Small intestine (tissue), 16 donors: ENCODE data around the gene QSER1. TPM values are rescaled to one million over a fixed set of nuclear protein-coding genes. Genes with fewer than 3 reads are reported as not detected.

Experiments
- DNase-seq, 2 donors: peaks; one replicate each; pipeline versions ENCODE4 v3.0.0 to v3.0.0-alpha.2; 2013
- FAIRE-seq: peaks from 2 replicates; lab custom pipeline; 2012; peaks lifted over from hg19 to GRCh38; lab: Jason Lieb, UNC
- H3K27ac ChIP-seq, 3 donors: one replicate each; pipeline ENCODE4 v1.5.1; 2013; ENCODE audit warnings: low read length in 2 of 3, mild to moderate bottlenecking in 2 of 3, control low read depth in 1 of 3, inconsistent platforms in 1 of 3, low read depth in 1 of 3, moderate library complexity in 1 of 3
- H3K27me3 ChIP-seq, 3 donors: one replicate each; pipeline ENCODE4 v1.6.1; 2013; ENCODE audit warnings: low read length in 3 of 3, inconsistent platforms in 1 of 3; ENCODE audit not compliant: control insufficient read depth in 3 of 3, insufficient read depth in 3 of 3
- H3K36me3 ChIP-seq, 3 donors: one replicate each; pipeline ENCODE4 v1.6.1; 2013; ENCODE audit warnings: low read length in 3 of 3, inconsistent platforms in 1 of 3, low read depth in 1 of 3, mild to moderate bottlenecking in 1 of 3, moderate library complexity in 1 of 3; ENCODE audit not compliant: control insufficient read depth in 3 of 3, insufficient read depth in 2 of 3
- H3K4me1 ChIP-seq, 3 donors: one replicate each; pipeline ENCODE4 v1.6.1; 2013; ENCODE audit warnings: low read length in 2 of 3, inconsistent platforms in 1 of 3, low read depth in 1 of 3, mild to moderate bottlenecking in 1 of 3, moderate library complexity in 1 of 3; ENCODE audit not compliant: control insufficient read depth in 3 of 3, insufficient read depth in 2 of 3
- H3K4me3 ChIP-seq, 3 donors: one replicate each; pipeline ENCODE4 v1.5.1; 2013; ENCODE audit warnings: low read length in 3 of 3, control low read depth in 1 of 3, inconsistent platforms in 1 of 3, low read depth in 1 of 3, mild to moderate bottlenecking in 1 of 3, moderate library complexity in 1 of 3
- H3K9me3 ChIP-seq, 2 donors: one replicate each; pipeline ENCODE4 v1.6.1; 2013; ENCODE audit warnings: low read depth in 1 of 2, low read length in 1 of 2; ENCODE audit not compliant: control insufficient read depth in 2 of 2, insufficient read depth in 1 of 2
- WGBS, 3 donors: extraction: QIAGEN DNeasy Blood & Tissue Kit; methylation state at CpG; one replicate each; pipeline ENCODE4 v1.1.7; 2013; 5-methylcytosine and 5-hydroxymethylcytosine counted together
- long read RNA-seq, 10 donors: transcript quantifications; one replicate each; lab custom pipeline, GENCODE V29; 2026
- polyA plus RNA-seq, 4 donors: library from polyadenylated mRNA; stranded (reverse) in 3 of 4; unstranded in 1 of 4; fragments of 200-250 nt in 3 of 4; fragments of 120-200 nt in 1 of 4; gene quantifications; one replicate each; pipeline versions ENCODE4 v1.2.1 to v1.2.3, GENCODE V29; 2013
- donor health status: healthy with polysubstance abuse.
- donor health status: control.
- donor health status: control.
- donor health status: Bipolar disorder and iron deficiency.
- donor health status: healthy.

QSER1 gene
- 10 to 100 TPM in 1 of 4 donors, 1 to 10 TPM in 3; 1.4 to 20.5 (median 3.2) TPM for polyA plus RNA-seq
- long read RNA-seq, donor 1, partial matches to known transcripts, result 0 of 1 reads
- long read RNA-seq, donor 1, other reads (novel, unspliced or antisense), result 0 of 1 reads
- long read RNA-seq, donor 2, partial matches to known transcripts, result 7 of 7 reads
- long read RNA-seq, donor 2, other reads (novel, unspliced or antisense), result 0 of 7 reads
- long read RNA-seq, donor 3, partial matches to known transcripts, result 0 of 2 reads
- long read RNA-seq, donor 3, other reads (novel, unspliced or antisense), result 0 of 2 reads
- long read RNA-seq, donor 4, result 0 reads
- long read RNA-seq, donor 5, result 0 reads
- long read RNA-seq, donor 6, partial matches to known transcripts, result 0 of 1 reads
- long read RNA-seq, donor 6, other reads (novel, unspliced or antisense), result 0 of 1 reads
- long read RNA-seq, donor 7, result 0 reads
- long read RNA-seq, donor 8, result 0 reads
- long read RNA-seq, donor 9, result 0 reads
- long read RNA-seq, donor 10, full-length matches to known transcripts, result 3 of 11 reads
- long read RNA-seq, donor 10, partial matches to known transcripts, result 8 of 11 reads
- long read RNA-seq, donor 10, other reads (novel, unspliced or antisense), result 0 of 11 reads

DNA sequence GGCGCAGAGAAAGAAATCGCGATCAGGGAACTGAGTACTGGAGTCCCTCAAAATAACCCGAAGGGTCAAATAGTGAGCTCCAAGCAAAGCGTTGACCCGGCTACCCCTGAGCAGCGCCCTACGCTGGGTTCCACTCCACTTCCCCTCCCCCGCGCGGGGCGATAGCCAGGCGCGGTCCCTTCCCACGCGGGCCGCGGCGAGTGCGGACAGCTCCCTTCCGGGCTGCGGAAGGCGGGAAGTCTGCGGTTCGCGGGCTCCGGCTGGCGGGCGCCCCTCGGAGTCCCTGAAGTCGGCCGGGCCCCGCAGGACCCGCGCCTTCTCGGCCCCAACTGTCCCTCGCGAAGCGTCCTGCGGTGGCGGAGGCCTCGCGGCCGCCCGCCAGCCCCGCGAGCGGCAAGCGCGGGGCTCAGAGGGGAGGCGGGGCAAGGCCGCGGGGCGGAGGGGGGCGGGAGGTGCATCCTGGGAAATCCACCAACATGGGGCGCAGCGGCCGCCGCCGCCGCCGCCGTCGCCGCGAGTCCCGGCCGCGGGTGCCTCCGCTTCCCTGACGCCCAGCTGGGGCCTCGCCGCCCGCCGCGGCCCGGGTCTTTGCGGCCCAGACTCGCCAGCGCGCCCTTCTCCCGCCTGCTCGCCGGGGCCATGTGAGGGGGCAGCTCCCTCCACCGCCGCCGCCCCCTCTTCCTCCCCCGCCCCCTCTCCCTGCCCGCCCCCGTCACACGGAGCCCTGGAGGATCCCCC is at the start of gene QSER1:
QSER1 (plus strand) TSS at position 457 of the 738 bp plus-strand sequence. CDS start 315 bp downstream, outside the sequence.
- peak; percentile 61 to 89 for DNase-seq
- FAIRE-seq, result no peak
- Histone ChIP-seq H3K27ac (peak within 1 kb of the TSS; percentile 69 to 92 (median 90)), H3K36me3 (no peaks in the 10 kb centered on the region), H3K9me3 (peaks cover 0 to 2% of the 10 kb centered on the region in 2 donors), H3K4me1 (peaks cover 0 to 7% (median 3%) of the 10 kb centered on the region in 3 donors), H3K4me3 (peak within 1 kb of the TSS; percentile 77 to 95 (median 91)), H3K27me3 (peaks cover 0 to 2% (median 0%) of the 10 kb centered on the region in 3 donors)
- WGBS, 3 donors, result 0 to 1% (median 1%) methylated on average over 49 to 90 of the region's 91 CpGs

DNA sequence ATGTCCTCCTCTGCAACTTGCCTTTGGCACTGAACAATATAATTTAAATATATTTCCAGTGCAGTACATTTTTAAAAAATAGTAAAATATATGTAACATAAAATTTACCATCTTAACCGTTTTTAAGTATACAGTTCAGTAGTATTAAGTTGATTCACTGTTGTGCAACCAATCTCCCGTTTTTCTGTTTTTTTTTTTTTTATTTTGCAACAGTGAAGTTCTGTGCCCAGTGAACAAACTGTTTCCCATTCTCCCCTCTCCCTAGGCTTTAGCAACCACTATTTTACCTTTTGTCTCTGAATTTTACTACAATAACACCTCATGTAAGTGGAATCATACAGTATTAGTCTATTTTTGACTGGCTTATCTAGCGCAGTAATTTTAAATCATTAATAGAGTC is 49.1 kb upstream of the QSER1 start:
- H3K9me3 ChIP-seq, result no peaks in the 10 kb centered on the region
- no peaks in the 10 kb centered on the region for H3K4me1 ChIP-seq
- 53 to 69% (median 66%) methylated on average over 3 of the region's 3 CpGs for WGBS, 3 donors
- no peak overlapping the region for H3K4me3 ChIP-seq
- H3K27me3 ChIP-seq, result no peaks in the 10 kb centered on the region
- no peak overlapping the region for H3K27ac ChIP-seq
- DNase-seq (no peak), FAIRE-seq (no peak)
- H3K36me3 ChIP-seq, result peaks cover 0 to 12% (median 0%) of the 10 kb centered on the region in 3 donors

GRCh38 chr11:32847511-32847910 is 45.1 kb upstream of the QSER1 start:
- DNase-seq (no peak), FAIRE-seq (no peak)
- Histone ChIP-seq H3K27me3 (no peaks in the 10 kb centered on the region), H3K36me3 (peaks cover 0 to 6% (median 0%) of the 10 kb centered on the region in 3 donors), H3K4me1 (peaks cover 0 to 3% (median 0%) of the 10 kb centered on the region in 3 donors), H3K9me3 (no peaks in the 10 kb centered on the region), H3K27ac (no peak overlapping the region), H3K4me3 (no peak overlapping the region)
- 75 to 91% (median 82%) methylated on average over 2 of the region's 2 CpGs for WGBS, 3 donors

DNA sequence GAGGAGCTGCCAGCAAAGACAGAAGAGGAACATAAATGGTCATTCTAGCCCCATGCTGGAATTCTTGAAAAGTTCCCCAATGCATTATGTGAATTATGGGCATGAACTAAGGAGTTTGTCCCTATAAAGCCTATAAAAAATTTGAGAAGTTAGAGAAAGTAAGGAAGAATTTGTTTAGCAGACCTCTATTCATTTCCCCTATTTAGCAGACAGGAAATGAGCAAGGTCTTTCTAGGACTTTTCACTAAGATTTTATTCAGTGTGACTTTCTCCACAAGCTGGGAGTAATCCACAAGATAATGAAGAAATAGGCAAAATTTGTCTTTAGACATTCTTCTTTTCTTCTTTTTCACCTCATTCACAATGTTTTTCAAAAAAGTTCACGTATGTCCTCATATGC is 42.9 kb upstream of the QSER1 start:
- Histone ChIP-seq H3K27me3 (no peaks in the 10 kb centered on the region), H3K4me1 (peaks cover 0 to 3% (median 0%) of the 10 kb centered on the region in 3 donors), H3K4me3 (no peak overlapping the region), H3K36me3 (peaks cover 0 to 10% (median 0%) of the 10 kb centered on the region in 3 donors), H3K9me3 (no peaks in the 10 kb centered on the region), H3K27ac (no peak overlapping the region)
- no peak for FAIRE-seq
- 66 to 96% (median 92%) methylated on average over 1 of the region's 1 CpG for WGBS, 3 donors
- DNase-seq, result no peak

GRCh38 chr11:32851251-32851650 is 41.4 kb upstream of the QSER1 start:
- no peak for FAIRE-seq

DNA sequence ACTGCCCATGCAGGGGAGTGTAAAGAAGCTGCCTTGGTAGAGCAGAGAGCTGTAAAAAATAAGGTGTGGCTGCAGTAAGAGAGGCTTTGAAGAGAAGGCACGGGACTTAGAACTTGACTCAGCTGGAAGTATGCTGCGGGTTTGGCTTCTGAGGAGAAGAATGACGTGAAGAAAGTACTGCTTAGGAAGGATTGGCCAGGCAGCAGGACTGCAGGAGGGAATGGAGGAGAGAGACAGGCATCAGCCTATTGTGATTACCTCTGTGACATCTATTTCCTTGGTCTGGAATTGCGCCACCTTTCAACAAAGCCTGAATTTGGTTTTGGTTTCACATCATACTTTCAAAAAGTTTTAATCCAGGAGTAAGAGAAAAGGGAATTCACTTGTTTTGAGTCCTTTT is 40.4 kb upstream of the QSER1 start:
- no peaks in the 10 kb centered on the region for H3K9me3 ChIP-seq
- H3K27me3 ChIP-seq, result no peaks in the 10 kb centered on the region
- H3K4me3 ChIP-seq, result no peak overlapping the region
- no peak for FAIRE-seq
- peaks cover 0 to 3% (median 0%) of the 10 kb centered on the region in 3 donors for H3K4me1 ChIP-seq
- H3K27ac ChIP-seq, result peak overlapping the region in 2 of 3 donors; percentile 30 to 54
- 16 to 47% (median 24%) methylated on average over 4 of the region's 4 CpGs for WGBS, 3 donors
- peak; percentile 87 to 88 for DNase-seq
- peaks cover 0 to 6% (median 0%) of the 10 kb centered on the region in 3 donors for H3K36me3 ChIP-seq

More at GRCh38 chr11:32851251-32851650, 41.4 kb upstream of the QSER1 start:
- Histone ChIP-seq H3K27me3 (no peaks in the 10 kb centered on the region), H3K27ac (no peak overlapping the region), H3K4me1 (peaks cover 0 to 3% (median 0%) of the 10 kb centered on the region in 3 donors), H3K36me3 (peaks cover 0 to 6% (median 0%) of the 10 kb centered on the region in 3 donors), H3K9me3 (no peaks in the 10 kb centered on the region), H3K4me3 (no peak overlapping the region)
- WGBS, 3 donors, result 90 to 100% (median 96%) methylated on average over 1 of the region's 1 CpG
- no peak for DNase-seq

DNA sequence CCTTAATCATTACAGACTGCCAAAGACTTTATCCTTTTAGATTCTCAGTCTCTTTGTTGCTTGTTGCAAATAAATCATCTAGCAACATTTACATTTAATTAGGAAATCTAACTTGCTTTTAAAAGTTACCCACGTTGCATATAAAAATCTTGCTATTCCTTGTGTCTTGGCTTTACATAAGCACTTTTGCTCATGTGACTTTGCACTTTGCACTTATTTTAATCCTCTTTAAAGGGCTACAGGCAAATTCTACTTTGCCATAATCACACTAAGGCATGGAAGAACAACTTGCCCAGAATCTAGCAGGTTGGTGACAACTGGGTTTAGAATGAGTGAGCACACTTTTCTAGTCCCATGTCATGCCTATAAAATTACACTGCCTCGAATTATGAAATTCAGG is 37.0 kb upstream of the QSER1 start:
- 54 to 59% (median 56%) methylated on average over 2 of the region's 2 CpGs for WGBS, 3 donors
- FAIRE-seq (no peak), DNase-seq (peak; percentile 24 to 55)
- Histone ChIP-seq H3K27ac (no peak overlapping the region), H3K27me3 (no peaks in the 10 kb centered on the region), H3K4me1 (peaks cover 0 to 3% (median 0%) of the 10 kb centered on the region in 3 donors), H3K36me3 (peaks cover 0 to 6% (median 0%) of the 10 kb centered on the region in 3 donors), H3K9me3 (no peaks in the 10 kb centered on the region), H3K4me3 (no peak overlapping the region)

- H3K36me3 ChIP-seq, result peaks cover 0 to 2% (median 0%) of the 10 kb centered on the region in 3 donors
- H3K9me3 ChIP-seq, result no peaks in the 10 kb centered on the region
- DNase-seq (no peak), FAIRE-seq (no peak)
- H3K27ac ChIP-seq, result no peak overlapping the region
- WGBS, 3 donors, result 81 to 94% (median 82%) methylated on average over 1 of the region's 1 CpG
- H3K27me3 ChIP-seq, result no peaks in the 10 kb centered on the region
- no peak overlapping the region for H3K4me3 ChIP-seq
- no peaks in the 10 kb centered on the region for H3K4me1 ChIP-seq
Observed at GRCh38 chr11:32858731-32859130, 33.9 kb upstream of the QSER1 start.
